Liver (tissue), 3 donors: ENCODE measurements around the gene PZP.
A peak's percentile ranks its signal among the peaks of the same experiment; 100 is the strongest.

Experiments
- GABPA ChIP-seq, 2 donors: IDR thresholded peaks in 1 of 2; conservative IDR thresholded peaks in 1 of 2; 2 replicates each; pipeline ENCODE4 v1.6.1; 2016; ENCODE audit warnings: antibody characterized with exemption in 2 of 2, mild to moderate bottlenecking in 1 of 2, moderate library complexity in 1 of 2
- RAD21 ChIP-seq, 2 donors: IDR thresholded peaks; 2 replicates each; pipeline ENCODE4 v1.6.1; 2016; ENCODE audit warnings: antibody characterized with exemption in 2 of 2, mild to moderate bottlenecking in 2 of 2
- REST ChIP-seq: IDR thresholded peaks from 2 replicates; pipeline ENCODE4 v1.6.1; 2016; ENCODE audit warnings: antibody characterized with exemption, mild to moderate bottlenecking
- RXRA ChIP-seq, 2 donors: IDR thresholded peaks; 2 replicates each; pipeline ENCODE4 v1.6.1; 2017 to 2018; ENCODE audit warnings: antibody characterized with exemption in 2 of 2, mild to moderate bottlenecking in 1 of 2
- TAF1 ChIP-seq: conservative IDR thresholded peaks from 2 replicates; pipeline ENCODE4 v1.6.1; 2016; ENCODE audit warnings: antibody characterized with exemption, mild to moderate bottlenecking
- YY1 ChIP-seq: IDR thresholded peaks from 2 replicates; pipeline ENCODE4 v1.6.1; 2016; ENCODE audit warnings: antibody characterized with exemption, mild to moderate bottlenecking
- TF ChIP-seq, protein P1 (sequence below): fragments of 150-350 bp; IDR thresholded peaks from 2 replicates; pipeline ENCODE4 v1.5.1; 2017; ENCODE audit warnings: improper control_type of control experiment, low read depth, low read length; ENCODE audit not compliant: missing input control
- donor health status: healthy.
- donor health status: healthy.

DNA sequence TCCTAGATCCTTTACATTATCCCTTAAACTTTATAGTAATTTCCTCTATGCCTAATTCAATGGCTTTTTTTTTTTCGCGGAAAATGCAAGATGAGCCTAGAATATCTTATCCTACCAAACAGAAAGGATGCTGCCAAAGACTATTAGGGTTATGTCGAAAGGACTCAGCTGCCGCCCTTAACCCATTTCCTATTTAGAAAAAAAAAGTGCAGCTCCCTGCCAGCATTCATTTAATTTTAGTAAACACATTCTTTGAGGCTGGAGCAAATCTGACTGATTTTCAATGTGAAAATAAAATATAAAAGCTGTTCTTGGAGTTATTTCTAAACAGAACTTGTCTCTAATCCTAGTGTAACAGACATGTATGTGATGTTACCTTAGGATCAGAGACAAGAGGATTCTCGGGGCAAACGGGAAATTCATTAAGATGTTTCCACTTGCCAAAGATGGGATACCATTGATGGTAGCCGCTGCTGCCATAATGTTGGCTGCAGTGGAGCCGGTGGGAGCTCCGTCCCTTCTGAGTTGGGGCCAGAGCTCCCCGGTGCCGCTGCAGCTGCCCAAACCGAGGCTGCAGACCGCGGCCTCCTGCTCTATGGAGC, 84.3 kb downstream of the PZP start:
- TF ChIP-seq TAF1 = no peak
- TF ChIP-seq, protein P1, sequence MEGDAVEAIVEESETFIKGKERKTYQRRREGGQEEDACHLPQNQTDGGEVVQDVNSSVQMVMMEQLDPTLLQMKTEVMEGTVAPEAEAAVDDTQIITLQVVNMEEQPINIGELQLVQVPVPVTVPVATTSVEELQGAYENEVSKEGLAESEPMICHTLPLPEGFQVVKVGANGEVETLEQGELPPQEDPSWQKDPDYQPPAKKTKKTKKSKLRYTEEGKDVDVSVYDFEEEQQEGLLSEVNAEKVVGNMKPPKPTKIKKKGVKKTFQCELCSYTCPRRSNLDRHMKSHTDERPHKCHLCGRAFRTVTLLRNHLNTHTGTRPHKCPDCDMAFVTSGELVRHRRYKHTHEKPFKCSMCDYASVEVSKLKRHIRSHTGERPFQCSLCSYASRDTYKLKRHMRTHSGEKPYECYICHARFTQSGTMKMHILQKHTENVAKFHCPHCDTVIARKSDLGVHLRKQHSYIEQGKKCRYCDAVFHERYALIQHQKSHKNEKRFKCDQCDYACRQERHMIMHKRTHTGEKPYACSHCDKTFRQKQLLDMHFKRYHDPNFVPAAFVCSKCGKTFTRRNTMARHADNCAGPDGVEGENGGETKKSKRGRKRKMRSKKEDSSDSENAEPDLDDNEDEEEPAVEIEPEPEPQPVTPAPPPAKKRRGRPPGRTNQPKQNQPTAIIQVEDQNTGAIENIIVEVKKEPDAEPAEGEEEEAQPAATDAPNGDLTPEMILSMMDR = no peak
- no peak for TF ChIP-seq REST
- TF ChIP-seq GABPA (IDR thresholded peaks at IDR 0.05 in 1 of 2, conservative IDR thresholded peaks at IDR 0.05 in 1 of 2) = no peak
- peak in 1 of 2 donors; percentile 21 for TF ChIP-seq RAD21 (IDR thresholded peaks at IDR 0.05)
- no peak for TF ChIP-seq YY1
- no peak for TF ChIP-seq RXRA (IDR thresholded peaks at IDR 0.05)
